C4-2B (cell line): ENCODE measurements around the gene SPATA33.

Source experiments
- ZFX ChIP-seq: fragments of 450-650 bp; IDR thresholded peaks from 2 replicates; pipeline ENCODE4 v1.6.1; 2017
- TF ChIP-seq, protein P1 (sequence below): fragments of 450-650 bp; conservative IDR thresholded peaks from 2 replicates; pipeline ENCODE4 v1.5.1; 2017; ENCODE audit warnings: mild to moderate bottlenecking

GRCh38 chr16:89691986-89692569 lies 34.4 kb downstream of the SPATA33 start:
- TF ChIP-seq, protein P1, sequence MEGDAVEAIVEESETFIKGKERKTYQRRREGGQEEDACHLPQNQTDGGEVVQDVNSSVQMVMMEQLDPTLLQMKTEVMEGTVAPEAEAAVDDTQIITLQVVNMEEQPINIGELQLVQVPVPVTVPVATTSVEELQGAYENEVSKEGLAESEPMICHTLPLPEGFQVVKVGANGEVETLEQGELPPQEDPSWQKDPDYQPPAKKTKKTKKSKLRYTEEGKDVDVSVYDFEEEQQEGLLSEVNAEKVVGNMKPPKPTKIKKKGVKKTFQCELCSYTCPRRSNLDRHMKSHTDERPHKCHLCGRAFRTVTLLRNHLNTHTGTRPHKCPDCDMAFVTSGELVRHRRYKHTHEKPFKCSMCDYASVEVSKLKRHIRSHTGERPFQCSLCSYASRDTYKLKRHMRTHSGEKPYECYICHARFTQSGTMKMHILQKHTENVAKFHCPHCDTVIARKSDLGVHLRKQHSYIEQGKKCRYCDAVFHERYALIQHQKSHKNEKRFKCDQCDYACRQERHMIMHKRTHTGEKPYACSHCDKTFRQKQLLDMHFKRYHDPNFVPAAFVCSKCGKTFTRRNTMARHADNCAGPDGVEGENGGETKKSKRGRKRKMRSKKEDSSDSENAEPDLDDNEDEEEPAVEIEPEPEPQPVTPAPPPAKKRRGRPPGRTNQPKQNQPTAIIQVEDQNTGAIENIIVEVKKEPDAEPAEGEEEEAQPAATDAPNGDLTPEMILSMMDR: no peak
- TF ChIP-seq ZFX: no peak
